Nephron progenitor cell (in vitro differentiated cells): ENCODE data around the gene LSM2.

ENCODE experiments used
- DNase-seq: peaks from one replicate; pipeline ENCODE4 v3.0.0; 2021
- H3K27ac Mint-ChIP-seq: 2 replicates; pipeline ENCODE4 v1.8.0; 2021; ENCODE audit warnings: mild to moderate bottlenecking, moderate library complexity, mixed read lengths
- H3K27me3 Mint-ChIP-seq: 2 replicates; pipeline ENCODE4 v1.8.0; 2021; ENCODE audit warnings: mild to moderate bottlenecking, low read depth, mixed read lengths; ENCODE audit not compliant: poor library complexity
- H3K36me3 Mint-ChIP-seq: 2 replicates; pipeline ENCODE4 v1.8.0; 2021; ENCODE audit warnings: low read depth, mixed read lengths
- H3K4me1 Mint-ChIP-seq: 2 replicates; pipeline ENCODE4 v1.8.0; 2021; ENCODE audit warnings: mixed read lengths
- H3K4me3 Mint-ChIP-seq: 2 replicates; pipeline ENCODE4 v1.8.0; 2021; ENCODE audit warnings: mild to moderate bottlenecking, moderate library complexity, mixed read lengths
- H3K9me3 Mint-ChIP-seq: 2 replicates; pipeline ENCODE4 v1.8.0; 2021; ENCODE audit warnings: mild to moderate bottlenecking, moderate library complexity, mixed read lengths
- TF ChIP-seq, protein P1 (sequence below): fragments of 200-600 bp; sonication (generic); IDR thresholded peaks from 2 replicates; pipeline ENCODE4 v1.5.0; 2021; ENCODE audit warnings: antibody characterized with exemption

The LSM2 gene

DNA sequence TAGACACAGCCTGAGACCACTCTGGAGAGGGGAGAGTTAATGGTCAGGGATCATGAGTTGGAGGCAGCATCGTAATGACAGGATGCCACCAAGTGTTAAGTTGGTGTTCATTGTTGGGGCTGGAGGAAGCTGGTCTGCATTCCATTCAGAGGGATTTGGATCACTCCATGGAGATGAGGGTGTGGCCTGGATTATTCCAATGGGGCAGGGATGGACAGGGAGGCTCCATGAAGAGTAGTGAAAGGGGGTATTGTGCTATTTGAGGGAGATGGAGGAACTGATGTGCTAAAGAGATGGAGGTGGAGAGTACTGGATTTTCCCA, 43.2 kb downstream of the LSM2 start:
- Mint-ChIP-seq H3K27me3 (peaks cover 8% of the 10 kb centered on the region), H3K27ac (peak overlapping the region; percentile 33), H3K9me3 (no peaks in the 10 kb centered on the region), H3K4me3 (no peak overlapping the region), H3K36me3 (peaks cover 44% of the 10 kb centered on the region), H3K4me1 (peaks cover 49% of the 10 kb centered on the region)
- DNase-seq, result no peak
- TF ChIP-seq, protein P1, sequence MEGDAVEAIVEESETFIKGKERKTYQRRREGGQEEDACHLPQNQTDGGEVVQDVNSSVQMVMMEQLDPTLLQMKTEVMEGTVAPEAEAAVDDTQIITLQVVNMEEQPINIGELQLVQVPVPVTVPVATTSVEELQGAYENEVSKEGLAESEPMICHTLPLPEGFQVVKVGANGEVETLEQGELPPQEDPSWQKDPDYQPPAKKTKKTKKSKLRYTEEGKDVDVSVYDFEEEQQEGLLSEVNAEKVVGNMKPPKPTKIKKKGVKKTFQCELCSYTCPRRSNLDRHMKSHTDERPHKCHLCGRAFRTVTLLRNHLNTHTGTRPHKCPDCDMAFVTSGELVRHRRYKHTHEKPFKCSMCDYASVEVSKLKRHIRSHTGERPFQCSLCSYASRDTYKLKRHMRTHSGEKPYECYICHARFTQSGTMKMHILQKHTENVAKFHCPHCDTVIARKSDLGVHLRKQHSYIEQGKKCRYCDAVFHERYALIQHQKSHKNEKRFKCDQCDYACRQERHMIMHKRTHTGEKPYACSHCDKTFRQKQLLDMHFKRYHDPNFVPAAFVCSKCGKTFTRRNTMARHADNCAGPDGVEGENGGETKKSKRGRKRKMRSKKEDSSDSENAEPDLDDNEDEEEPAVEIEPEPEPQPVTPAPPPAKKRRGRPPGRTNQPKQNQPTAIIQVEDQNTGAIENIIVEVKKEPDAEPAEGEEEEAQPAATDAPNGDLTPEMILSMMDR, result no peak

DNA sequence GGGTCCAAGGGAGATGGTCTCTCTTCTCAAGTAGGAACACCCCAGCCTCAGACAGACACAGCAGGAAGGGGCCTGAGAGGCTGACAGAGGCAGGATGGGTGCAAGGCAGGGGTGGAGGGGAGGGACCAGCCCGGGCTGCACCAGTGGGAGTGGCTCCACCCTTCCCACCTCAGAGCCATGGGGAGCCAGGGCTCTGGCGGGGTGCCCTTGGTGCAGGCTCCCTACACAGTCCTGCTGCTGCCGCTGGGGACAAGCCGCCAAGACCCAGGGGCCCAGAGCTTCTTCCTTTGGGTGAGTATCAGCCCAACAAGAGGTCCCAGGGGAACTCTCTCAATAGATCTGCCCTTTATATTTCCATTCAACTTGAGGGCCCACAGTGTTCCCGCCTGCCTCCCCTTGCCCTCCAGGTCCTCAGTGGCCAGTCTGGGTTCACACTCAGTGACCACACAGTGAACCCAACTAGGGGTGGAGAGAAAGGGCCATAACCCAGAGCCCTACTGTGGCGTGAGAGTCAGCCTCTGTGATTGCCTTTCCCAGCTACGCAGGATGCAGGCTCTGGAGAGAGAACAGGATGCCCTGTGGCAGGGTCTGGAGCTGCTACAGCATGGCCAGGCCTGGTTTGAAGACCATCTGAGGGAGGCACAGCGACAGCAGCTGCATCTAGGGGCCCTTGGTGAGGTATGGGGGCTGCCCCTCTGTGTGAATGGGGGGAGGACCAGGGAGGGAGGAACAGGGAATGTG, 43.7 kb downstream of the LSM2 start:
- Mint-ChIP-seq H3K4me1 (peaks cover 49% of the 10 kb centered on the region), H3K27ac (peak overlapping the region; percentile 33), H3K4me3 (no peak overlapping the region), H3K27me3 (peaks cover 11% of the 10 kb centered on the region), H3K9me3 (no peaks in the 10 kb centered on the region), H3K36me3 (peaks cover 49% of the 10 kb centered on the region)
- DNase-seq, result no peak
- TF ChIP-seq, protein P1, result no peak

DNA sequence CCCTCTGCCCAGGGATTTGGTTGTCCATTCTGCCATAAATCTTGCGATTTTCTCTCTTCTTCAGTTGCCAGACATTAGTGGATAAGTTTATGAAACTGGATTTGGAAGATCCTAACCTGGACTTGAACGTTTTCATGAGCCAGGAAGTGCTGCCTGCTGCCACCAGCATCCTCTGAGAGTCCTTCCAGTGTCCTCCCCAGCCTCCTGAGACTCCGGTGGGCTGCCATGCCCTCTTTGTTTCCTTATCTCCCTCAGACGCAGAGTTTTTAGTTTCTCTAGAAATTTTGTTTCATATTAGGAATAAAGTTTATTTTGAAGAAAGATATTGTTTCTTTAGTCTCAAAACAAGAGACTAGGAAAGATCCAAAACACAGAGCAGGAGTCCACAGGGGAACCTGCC, 44.4 kb downstream of the LSM2 start, which contains the start of gene SAPCD1:
SAPCD1 (plus strand) TSS at position 301 of the 400 bp plus-strand sequence. CDS start 399 bp downstream, outside the sequence.
- no peak for DNase-seq
- no peaks in the 10 kb centered on the region for H3K9me3 Mint-ChIP-seq
- no peak within 1 kb of the TSS for H3K4me3 Mint-ChIP-seq
- peaks cover 11% of the 10 kb centered on the region for H3K27me3 Mint-ChIP-seq
- H3K27ac Mint-ChIP-seq, result peak within 1 kb of the TSS; percentile 33
- H3K4me1 Mint-ChIP-seq, result peaks cover 47% of the 10 kb centered on the region
- TF ChIP-seq, protein P1, result no peak
- H3K36me3 Mint-ChIP-seq, result peaks cover 52% of the 10 kb centered on the region

DNA sequence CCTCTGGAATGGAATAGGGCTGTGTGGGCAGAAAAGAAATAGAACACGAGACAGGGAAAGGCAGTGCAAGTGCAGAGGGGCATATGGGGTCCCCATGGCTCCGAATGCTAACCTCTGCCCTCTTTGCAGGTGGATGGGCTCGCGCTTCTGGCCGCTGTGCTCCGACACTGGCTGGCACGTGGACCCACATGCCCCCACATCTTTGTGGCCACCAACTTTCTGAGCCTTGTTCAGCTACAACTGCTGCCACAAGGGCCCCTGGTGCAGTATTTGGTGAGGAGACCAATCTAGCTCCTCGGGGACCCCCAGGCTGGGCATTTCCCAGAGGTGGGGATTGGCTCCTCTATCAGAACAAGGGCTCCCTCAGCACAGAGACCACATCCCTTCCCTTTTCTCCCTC, 45.4 kb downstream of the LSM2 start:
- Mint-ChIP-seq H3K4me3 (no peak overlapping the region), H3K36me3 (peaks cover 52% of the 10 kb centered on the region), H3K27me3 (peaks cover 11% of the 10 kb centered on the region), H3K9me3 (no peaks in the 10 kb centered on the region), H3K27ac (no peak overlapping the region), H3K4me1 (peaks cover 36% of the 10 kb centered on the region)
- DNase-seq, result no peak
- TF ChIP-seq, protein P1, result no peak

DNA sequence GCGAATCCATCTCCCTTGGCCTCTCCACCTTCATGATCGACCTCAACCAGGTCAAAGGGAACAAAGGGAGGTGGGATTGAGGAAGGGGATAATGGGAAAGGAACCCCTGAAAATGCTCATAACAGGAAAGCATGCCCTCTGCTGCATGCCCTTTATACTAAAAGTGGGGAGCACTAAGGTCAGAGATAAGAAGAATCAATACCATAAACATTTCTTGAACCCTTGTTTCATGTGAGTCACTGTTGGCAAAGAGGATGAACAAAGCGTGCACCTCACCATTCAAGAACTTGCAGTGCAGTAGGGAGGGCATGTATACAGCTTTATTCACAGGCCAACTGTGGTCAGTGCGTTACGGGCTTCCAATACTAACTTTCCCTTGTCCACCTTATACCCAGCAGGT, 46.0 kb downstream of the LSM2 start:
- Mint-ChIP-seq H3K27me3 (peaks cover 13% of the 10 kb centered on the region), H3K27ac (peak overlapping the region; percentile 24), H3K4me3 (no peak overlapping the region), H3K4me1 (peaks cover 35% of the 10 kb centered on the region), H3K36me3 (peaks cover 52% of the 10 kb centered on the region), H3K9me3 (no peaks in the 10 kb centered on the region)
- TF ChIP-seq, protein P1, result no peak
- no peak for DNase-seq

DNA sequence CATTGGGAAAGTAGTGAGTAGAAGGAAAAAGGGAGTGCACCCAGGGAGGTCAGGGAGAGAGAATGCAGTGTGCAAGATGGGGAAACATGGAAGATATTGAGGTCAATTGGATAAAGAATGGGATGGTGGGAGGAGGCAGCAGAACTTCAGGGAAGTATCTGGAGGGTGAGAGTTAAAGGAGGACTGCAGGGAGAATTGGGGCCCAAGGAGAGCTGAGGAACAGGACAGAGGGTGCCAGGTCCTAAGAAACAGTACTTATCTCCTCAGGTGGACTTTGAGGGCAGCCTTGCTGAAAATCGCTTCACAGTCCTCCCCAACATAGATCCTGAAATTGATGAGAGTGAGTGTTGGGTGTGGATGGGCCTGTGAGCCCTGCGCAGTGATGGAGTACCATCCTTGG, 48.5 kb downstream of the LSM2 start:
- TF ChIP-seq, protein P1, result no peak
- DNase-seq, result no peak
- no peak overlapping the region for H3K4me3 Mint-ChIP-seq

More for the DNA sequence above, 48.5 kb downstream of the LSM2 start:
- Mint-ChIP-seq H3K27me3 (peaks cover 10% of the 10 kb centered on the region), H3K9me3 (no peaks in the 10 kb centered on the region), H3K4me1 (peaks cover 20% of the 10 kb centered on the region), H3K27ac (no peak overlapping the region), H3K36me3 (peaks cover 43% of the 10 kb centered on the region)
